Measurements from ENCODE around the gene GNG10. TPM values are rescaled to one million over a fixed set of nuclear protein-coding genes. Genes with fewer than 3 reads are reported as not detected.

The GNG10 gene
- total and polyA plus RNA-seq, 2 of the 4 experiments (the other 2 are of a cell fraction) = 48.8 to 72.7 TPM

GRCh38 chr9:111644195-111644772 lies 17.1 kb upstream of the GNG10 start:
- Histone ChIP-seq H4K5ac (ENCODE audit: low read depth, low read length) (no peak overlapping the region), H3K14ac (replicated peaks; ENCODE audit: low read depth, low read length) (no peak overlapping the region), H2BK15ac (ENCODE audit: low read depth, low read length) (no peak overlapping the region), H3K4me3 (ENCODE audit: insufficient read depth, low read depth, low read length) (no peak overlapping the region), H2BK20ac (ENCODE audit: low read depth, low read length) (no peak overlapping the region), H4K91ac (ENCODE audit: insufficient read depth, low read depth, low read length) (no peak overlapping the region), H3K18ac (ENCODE audit: low read depth, low read length) (no peak overlapping the region), H3K27me3 (ENCODE audit: control insufficient read depth, insufficient read depth, low read length) (no peaks in the 10 kb centered on the region), H2AK9ac (replicated peaks; ENCODE audit: low read depth, low read length, poor library complexity) (no peak overlapping the region), H3K9me1 (ENCODE audit: insufficient read depth, low read length) (peaks cover 3% of the 10 kb centered on the region; the same call in 1 of the 2 replicates), H2BK120ac (ENCODE audit: low read depth, low read length) (no peak overlapping the region), H2AFZ (replicated peaks; ENCODE audit: low read length, poor library complexity) (no peak overlapping the region), H3K27ac (ENCODE audit: insufficient read depth, low read length) (no peak overlapping the region), H3K36me3 (ENCODE audit: control insufficient read depth, insufficient read depth, low read length) (peaks cover 16% of the 10 kb centered on the region), H3K9ac (ENCODE audit: low read depth, low read length) (no peak overlapping the region), H3K4me1 (ENCODE audit: control insufficient read depth, insufficient read depth, low read length) (no peaks in the 10 kb centered on the region), H4K20me1 (ENCODE audit: insufficient read depth, low read length) (peaks cover 6% of the 10 kb centered on the region; the same call in 1 of the 2 replicates), H3K4me2 (ENCODE audit: low read depth, low read length) (no peak overlapping the region), H3K23ac (ENCODE audit: low read depth, low read length) (no peak overlapping the region; the same call in 1 of the 2 replicates), H3K9me3 (ENCODE audit: control insufficient read depth, insufficient read depth, low read length) (no peaks in the 10 kb centered on the region), H2AK5ac (ENCODE audit: low read depth, low read length) (no peak overlapping the region), H2BK5ac (ENCODE audit: low read depth, low read length, poor library complexity, severe bottlenecking) (no peak overlapping the region), H4K8ac (ENCODE audit: low read depth in 2 of 2, low read length in 2 of 2) (no peak overlapping the region), H3K56ac (ENCODE audit: extremely low read depth, insufficient read depth, low read length) (no peak overlapping the region), H3K79me1 (ENCODE audit: low read depth in 1 of 2, low read length in 2 of 2) (peaks cover 24 to 47% of the 10 kb centered on the region in 2 experiments), H3K4ac (ENCODE audit: low read depth, low read length) (no peak overlapping the region)
- WGBS, 2 experiments (ENCODE audit: extremely low coverage in 2 of 2, insufficient read length in 1 of 2) = 100% methylated on average over 1 of the region's 8 CpGs; no CpG with 5 or more reads in 1 of the 2 experiments
- POLR2A ChIA-PET (ENCODE audit: unreplicated experiment) = no interaction called here
- in situ Hi-C loops (cut with MboI; ENCODE audit: low sequenced_read_pairs) = no loop called here
- BruUV-seq (replicated peaks) = no TSS peak
- TF ChIP-seq ELK1 (IDR thresholded peaks at IDR 0.05; ENCODE audit: borderline replicate concordance, low read depth, low read length) (no peak), USF2 (IDR thresholded peaks at IDR 0.05; ENCODE audit: low read depth, low read length) (no peak), RAD21 (IDR thresholded peaks at IDR 0.05; ENCODE audit: low read length) (no peak), POLR2A (IDR thresholded peaks at IDR 0.05; ENCODE audit: low read depth, low read length) (no peak)
- CTCF ChIA-PET = interaction anchor here (0.6 kb wide), 2 partner anchors 736 to 1104 kb away, joined by 4 read pairs; no protein-coding TSS in a partner anchor
- ATAC-seq (ENCODE audit: low read depth) (no peak), DNase-seq (no peak)
- intact Hi-C loops (cut with micrococcal nuclease) = no loop called here
- dilution Hi-C loops (cut with HindIII; ENCODE audit: low sequenced_read_pairs, unreplicated experiment) = no loop called here

Data from IMR-90 (cell line).